Measurements from ENCODE around the gene CABP1.
A peak's percentile ranks its signal among the peaks of the same experiment; 100 is the strongest.

CABP1 gene

GRCh38 chr12:120640861-120641833 lies 721 bp downstream of the CABP1 start:
- DNase-seq = peak; percentile 46

GRCh38 chr12:120642121-120642520 lies 1.7 kb downstream of the CABP1 start:
- DNase-seq = no peak

- DNase-seq = no peak
Observed at GRCh38 chr12:120642826-120643225, 2.4 kb downstream of the CABP1 start.

GRCh38 chr12:120643574-120643973 lies 3.1 kb downstream of the CABP1 start:
- DNase-seq = no peak

DNA sequence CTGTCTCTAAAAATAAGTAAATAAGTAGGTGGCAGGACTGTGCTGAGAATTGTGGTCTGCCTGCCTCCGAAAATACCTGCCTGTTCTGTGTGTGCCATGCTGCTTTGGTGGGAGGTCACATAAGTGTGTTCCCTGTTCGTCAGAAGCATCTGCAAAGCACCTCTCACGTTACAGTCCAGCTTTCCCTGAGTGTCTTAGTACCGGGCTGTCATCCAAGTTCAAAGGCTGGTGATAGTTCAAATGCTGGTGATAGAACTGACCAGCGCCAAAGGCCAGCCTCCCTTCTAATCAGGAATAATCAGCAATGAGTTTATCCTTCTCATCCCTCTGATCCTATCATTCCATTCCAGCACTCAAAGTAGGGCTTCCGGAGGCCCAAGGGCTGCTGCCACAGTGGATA lies 5.6 kb downstream of the CABP1 start:
- DNase-seq = no peak

DNA sequence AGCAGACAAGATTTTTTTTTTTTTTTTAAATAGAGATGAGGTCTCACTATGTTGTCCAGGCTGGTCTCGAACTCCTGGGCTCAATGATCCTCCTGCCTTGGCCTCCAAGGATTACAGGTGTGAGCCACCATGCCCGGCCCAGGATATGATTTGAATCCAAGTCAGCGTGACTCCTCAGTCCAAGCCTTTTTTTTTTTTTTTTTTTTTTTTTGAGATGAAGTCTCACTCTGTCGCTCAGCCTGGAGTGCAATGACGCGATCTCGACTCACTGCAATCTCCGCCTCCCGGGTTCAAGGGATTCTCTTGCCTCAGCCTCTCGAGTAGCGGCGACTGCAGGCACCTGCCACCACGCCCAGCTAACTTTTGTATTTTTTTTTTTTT lies 6.9 kb downstream of the CABP1 start:
- DNase-seq = no peak

- peak; percentile 28 for DNase-seq
Observed at GRCh38 chr12:120649442-120650232, 9.2 kb downstream of the CABP1 start.

- no peak for DNase-seq
Observed at GRCh38 chr12:120650233-120650690, 9.8 kb downstream of the CABP1 start.

- DNase-seq = no peak
Observed at GRCh38 chr12:120651821-120652220, 11.4 kb downstream of the CABP1 start.

GRCh38 chr12:120652656-120653435 lies 12.4 kb downstream of the CABP1 start:
- no peak for DNase-seq

- no peak for DNase-seq
Observed at GRCh38 chr12:120653611-120654010, 13.2 kb downstream of the CABP1 start.

DNA sequence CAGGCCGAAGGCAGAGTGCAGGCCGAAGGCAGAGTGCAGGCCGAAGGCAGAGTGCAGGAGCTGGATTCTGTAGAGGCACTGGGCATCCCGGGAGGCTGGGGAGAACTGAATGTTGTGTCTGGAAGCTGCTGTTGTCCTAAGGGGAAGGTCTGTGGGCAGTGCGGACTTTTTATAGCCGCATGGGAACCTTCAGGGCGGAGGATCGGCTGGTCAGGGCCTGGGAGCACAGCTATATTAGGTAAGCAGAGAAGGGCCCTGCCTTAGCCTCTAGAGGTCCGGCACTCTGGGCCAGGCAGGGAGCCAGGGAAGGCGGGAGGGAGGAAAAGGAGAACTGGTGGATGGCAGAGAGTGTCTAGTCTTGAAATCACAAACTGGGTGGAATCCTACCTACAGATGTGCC lies 14.2 kb downstream of the CABP1 start:
- DNase-seq = no peak

DNA sequence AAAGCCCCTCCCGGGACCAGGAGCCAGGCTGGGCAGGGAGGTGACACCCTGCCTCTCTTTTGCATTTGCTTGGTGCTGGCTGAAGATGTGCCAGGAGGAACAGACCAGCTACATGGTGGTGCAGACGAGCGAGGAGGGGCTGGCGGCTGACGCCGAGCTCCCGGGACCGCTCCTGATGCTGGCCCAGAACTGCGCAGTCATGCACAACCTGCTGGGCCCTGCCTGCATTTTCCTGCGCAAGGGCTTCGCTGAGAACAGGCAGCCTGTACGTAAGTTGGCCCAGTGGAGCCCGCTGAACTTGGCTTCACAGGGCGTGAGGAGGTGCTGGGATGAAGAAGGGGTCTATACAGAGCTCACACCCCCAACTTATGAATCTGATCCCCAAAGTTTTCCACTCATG lies 15.6 kb downstream of the CABP1 start:
- DNase-seq = no peak

GRCh38 chr12:120658286-120659150 lies 18.1 kb downstream of the CABP1 start:
- no peak for DNase-seq

DNA sequence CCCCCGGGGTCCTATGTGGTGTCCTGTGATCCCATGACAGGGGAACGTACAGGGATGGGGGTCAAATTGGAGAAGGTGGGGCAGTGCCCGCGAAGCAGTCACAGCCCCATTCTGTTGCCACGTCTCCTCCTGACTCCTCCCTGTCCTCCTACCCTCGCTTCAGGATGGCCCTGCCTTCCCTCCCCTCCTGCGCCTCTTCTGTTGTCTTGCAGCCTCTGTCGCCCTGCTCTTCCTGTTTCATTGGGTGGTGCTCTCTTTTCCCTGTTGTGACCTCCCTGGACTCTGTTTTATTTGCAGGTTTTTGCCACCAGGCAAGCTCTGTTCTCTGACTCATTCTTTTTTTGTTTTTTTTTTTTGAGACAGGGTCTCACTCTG lies 18.7 kb downstream of the CABP1 start:
- no peak for DNase-seq

- DNase-seq = no peak
Observed at GRCh38 chr12:120661432-120661831, 21.0 kb downstream of the CABP1 start.

- DNase-seq = no peak
Observed at GRCh38 chr12:120662879-120663278, 22.5 kb downstream of the CABP1 start.

GRCh38 chr12:120663741-120664140 lies 23.3 kb downstream of the CABP1 start:
- no peak for DNase-seq

DNA sequence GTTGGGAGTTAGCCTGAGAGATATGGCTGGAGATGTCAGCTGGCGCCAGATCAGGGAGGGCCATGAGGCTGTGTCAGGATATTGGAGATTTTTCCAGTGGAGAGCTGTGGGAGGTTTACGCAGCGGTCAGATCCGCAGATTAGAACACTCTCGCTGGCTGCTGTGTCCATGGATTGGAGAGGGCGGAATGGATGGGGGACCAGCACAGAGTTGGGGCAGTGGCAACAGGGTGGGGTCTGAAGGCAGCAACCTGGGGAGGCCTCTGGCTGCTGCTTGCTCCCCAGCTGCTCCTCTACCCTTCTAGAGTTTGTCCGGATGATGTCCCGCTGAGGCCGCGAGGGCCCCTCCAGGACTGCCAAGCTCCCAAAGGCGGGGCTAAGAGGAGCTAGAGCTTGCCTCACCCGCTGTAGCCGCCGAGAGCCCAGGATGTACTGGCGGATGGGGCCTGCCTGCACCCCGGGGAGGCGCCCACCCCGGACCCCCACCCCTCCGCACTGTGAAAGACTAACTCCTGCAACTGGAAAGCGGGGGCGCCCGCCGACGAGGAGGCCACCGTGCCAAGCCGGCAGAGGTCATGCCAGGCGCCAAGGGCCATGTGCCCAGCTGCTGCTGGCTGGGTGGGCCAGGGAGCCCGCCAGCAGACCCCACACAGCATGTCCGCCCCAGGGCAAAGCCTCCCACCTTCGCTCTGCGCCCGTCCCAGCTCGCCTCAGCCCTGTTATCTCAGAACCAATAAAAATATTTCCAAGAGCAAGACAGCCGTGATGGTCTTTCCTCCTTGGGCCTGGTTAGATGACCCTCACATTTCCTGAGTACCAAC lies 26.4 kb downstream of the CABP1 start:
- DNase-seq = peak; percentile 47

DNA sequence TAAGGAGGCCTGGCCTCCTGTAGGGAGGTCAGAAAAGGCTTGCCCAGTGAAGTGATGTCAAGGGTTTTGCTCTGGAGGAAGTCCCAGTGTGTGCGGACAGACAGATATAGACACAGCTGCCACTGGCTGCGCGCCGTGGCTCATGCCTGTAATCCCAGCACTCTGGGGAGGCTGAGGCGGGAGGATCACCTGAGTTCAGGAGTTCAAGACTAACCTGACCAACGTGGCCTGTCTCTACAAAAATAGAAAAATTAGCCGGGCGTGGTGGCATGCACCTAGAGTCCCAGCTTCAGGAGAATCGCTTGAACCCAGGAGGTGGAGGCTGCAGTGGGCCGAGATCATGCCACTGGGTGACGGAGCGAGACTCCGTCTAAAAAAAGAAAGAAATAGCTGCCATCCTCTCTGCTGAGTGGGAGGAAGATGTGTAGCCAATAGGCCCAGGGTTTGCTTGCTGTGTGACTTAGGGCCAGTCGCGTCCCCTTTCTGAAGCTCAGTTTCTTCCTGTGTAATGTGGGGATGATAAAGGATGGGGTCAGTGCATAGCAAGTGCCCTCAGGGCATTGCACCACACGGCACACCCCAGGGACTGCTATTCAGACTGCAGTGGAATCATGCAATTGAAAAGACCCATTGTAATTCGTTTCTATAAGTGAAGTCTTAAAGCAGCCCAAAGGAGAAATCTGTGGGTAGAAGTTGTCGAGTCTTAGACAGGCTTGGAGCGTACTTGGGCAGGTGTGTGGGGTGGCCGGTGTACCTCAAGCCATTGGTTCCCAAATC lies 27.9 kb downstream of the CABP1 start:
- DNase-seq = no peak

Measured in NCI-H146 (cell line).